Measurements from ENCODE around the gene PTPRN2. TPM values are rescaled to one million over a fixed set of nuclear protein-coding genes. Genes with fewer than 3 reads are reported as not detected.
A peak's percentile ranks its signal among the peaks of the same experiment; 100 is the strongest.

The PTPRN2 gene
- total RNA-seq, 2 experiments from 2014 or later: 0.70 TPM; not detected in 1

DNA sequence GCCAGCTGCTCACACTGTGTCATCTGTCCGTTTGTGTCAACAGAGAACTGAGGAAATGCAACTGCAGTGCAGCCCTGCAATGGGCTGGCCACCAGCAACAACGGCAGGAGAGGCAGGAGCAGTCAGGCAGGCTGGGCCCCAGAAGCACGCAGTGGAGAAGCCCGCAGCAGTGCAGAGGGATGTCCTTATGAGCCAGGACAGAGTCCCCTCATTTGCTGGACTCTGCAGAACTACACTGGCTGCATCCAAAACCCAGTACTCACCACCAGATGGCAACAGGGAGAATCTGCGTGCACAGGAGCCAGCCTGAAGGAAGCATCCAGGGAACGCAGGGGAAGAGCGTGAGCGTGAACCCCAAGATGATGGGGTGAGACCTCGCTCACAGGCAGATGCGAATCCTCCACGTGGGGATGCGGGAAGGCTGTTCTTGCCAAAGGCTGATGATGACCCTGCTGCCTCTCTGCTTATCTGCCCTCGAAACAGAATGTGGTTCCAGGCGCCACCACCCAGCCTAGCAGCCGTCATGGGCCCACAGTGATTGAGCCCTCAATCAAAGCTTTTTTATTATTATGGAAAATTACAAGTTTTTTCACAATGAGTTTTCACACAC lies 232.1 kb downstream of the PTPRN2 start:
- Histone ChIP-seq H2AFZ (ENCODE audit: low read length) (no peak overlapping the region), H3K36me3 (ENCODE audit: insufficient read depth, low read length) (no peaks in the 10 kb centered on the region), H3K79me2 (ENCODE audit: insufficient read depth, low read depth, low read length) (no peaks in the 10 kb centered on the region), H4K20me1 (ENCODE audit: insufficient read depth, low read length) (no peaks in the 10 kb centered on the region), H3K4me2 (ENCODE audit: low read length) (no peak overlapping the region), H3K27ac (ENCODE audit: low read depth, low read length, poor library complexity, severe bottlenecking) (no peak overlapping the region), H3K4me3 (ENCODE audit: low read depth, low read length, poor library complexity, severe bottlenecking) (no peak overlapping the region), H3K4me1 (ENCODE audit: insufficient read depth, low read length, poor library complexity, severe bottlenecking) (no peaks in the 10 kb centered on the region), H3K9me3 (ENCODE audit: low read length) (no peaks in the 10 kb centered on the region), H3K9me2 (ENCODE audit: insufficient read depth, low read length) (no peaks in the 10 kb centered on the region)
- intact Hi-C loops (cut with micrococcal nuclease; ENCODE audit: unreplicated experiment): loop anchor here (2.0 kb wide), 1 partner anchor 923 kb away; no protein-coding TSS in a partner anchor
- TF ChIP-seq, protein P1, sequence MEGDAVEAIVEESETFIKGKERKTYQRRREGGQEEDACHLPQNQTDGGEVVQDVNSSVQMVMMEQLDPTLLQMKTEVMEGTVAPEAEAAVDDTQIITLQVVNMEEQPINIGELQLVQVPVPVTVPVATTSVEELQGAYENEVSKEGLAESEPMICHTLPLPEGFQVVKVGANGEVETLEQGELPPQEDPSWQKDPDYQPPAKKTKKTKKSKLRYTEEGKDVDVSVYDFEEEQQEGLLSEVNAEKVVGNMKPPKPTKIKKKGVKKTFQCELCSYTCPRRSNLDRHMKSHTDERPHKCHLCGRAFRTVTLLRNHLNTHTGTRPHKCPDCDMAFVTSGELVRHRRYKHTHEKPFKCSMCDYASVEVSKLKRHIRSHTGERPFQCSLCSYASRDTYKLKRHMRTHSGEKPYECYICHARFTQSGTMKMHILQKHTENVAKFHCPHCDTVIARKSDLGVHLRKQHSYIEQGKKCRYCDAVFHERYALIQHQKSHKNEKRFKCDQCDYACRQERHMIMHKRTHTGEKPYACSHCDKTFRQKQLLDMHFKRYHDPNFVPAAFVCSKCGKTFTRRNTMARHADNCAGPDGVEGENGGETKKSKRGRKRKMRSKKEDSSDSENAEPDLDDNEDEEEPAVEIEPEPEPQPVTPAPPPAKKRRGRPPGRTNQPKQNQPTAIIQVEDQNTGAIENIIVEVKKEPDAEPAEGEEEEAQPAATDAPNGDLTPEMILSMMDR (conservative IDR thresholded peaks at IDR 0.05; ENCODE audit: low read length): peak; percentile 44
- no peak for TF ChIP-seq EZH2phosphoT487 (IDR thresholded peaks at IDR 0.05; ENCODE audit: borderline replicate concordance, low read depth, low read length)
- ChIA-PET CTCF (ENCODE audit: unreplicated experiment) (interaction anchor here (0.6 kb wide), 1 partner anchor 126 kb away, joined by 3 read pairs; no protein-coding TSS in a partner anchor), POLR2A (interaction anchor here (0.6 kb wide), 1 partner anchor 931 kb away, joined by 6 read pairs; no protein-coding TSS in a partner anchor)
- no TSS peak for BruUV-seq (replicated peaks)
- DNase-seq (ENCODE audit: low spot score): no peak

DNA sequence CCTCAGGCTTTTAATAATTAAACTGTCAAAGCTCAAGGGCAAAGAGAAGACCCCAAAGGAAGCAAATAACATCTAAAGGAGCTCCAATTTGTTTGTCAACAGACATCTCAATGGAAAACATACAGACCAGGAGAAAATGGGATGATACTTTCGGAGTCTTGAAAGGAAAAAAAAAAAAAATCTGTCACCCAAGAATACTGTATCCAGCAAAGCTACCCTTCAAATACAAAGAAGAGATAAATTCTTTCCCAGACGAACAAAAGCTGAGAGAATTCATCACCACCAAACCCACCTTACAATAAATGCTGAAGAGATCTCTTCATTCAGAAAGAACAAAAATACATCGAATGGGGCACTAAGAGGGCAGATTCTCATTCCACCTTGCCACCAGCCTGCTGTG lies 232.8 kb downstream of the PTPRN2 start:
- no peak overlapping the region for H3K4me3 ChIP-seq (ENCODE audit: low read depth, low read length, poor library complexity, severe bottlenecking)
- no peaks in the 10 kb centered on the region for H3K79me2 ChIP-seq (ENCODE audit: insufficient read depth, low read depth, low read length)
- intact Hi-C loops (cut with micrococcal nuclease; ENCODE audit: unreplicated experiment): loop anchor here (2.0 kb wide), 1 partner anchor 922 kb away; no protein-coding TSS in a partner anchor
- TF ChIP-seq, protein P1 (conservative IDR thresholded peaks at IDR 0.05; ENCODE audit: low read length): no peak
- no peak for TF ChIP-seq EZH2phosphoT487 (IDR thresholded peaks at IDR 0.05; ENCODE audit: borderline replicate concordance, low read depth, low read length)
- BruUV-seq (replicated peaks): no TSS peak
- no peaks in the 10 kb centered on the region for H3K4me1 ChIP-seq (ENCODE audit: insufficient read depth, low read length, poor library complexity, severe bottlenecking)
- no peaks in the 10 kb centered on the region for H4K20me1 ChIP-seq (ENCODE audit: insufficient read depth, low read length)
- ChIA-PET CTCF (ENCODE audit: unreplicated experiment) (interaction anchor here (0.6 kb wide), 1 partner anchor 127 kb away, joined by 3 read pairs; no protein-coding TSS in a partner anchor), POLR2A (no interaction called here)
- DNase-seq (ENCODE audit: low spot score): no peak
- no peak overlapping the region for H3K27ac ChIP-seq (ENCODE audit: low read depth, low read length, poor library complexity, severe bottlenecking)
- no peaks in the 10 kb centered on the region for H3K9me3 ChIP-seq (ENCODE audit: low read length)
- no peaks in the 10 kb centered on the region for H3K36me3 ChIP-seq (ENCODE audit: insufficient read depth, low read length)
- no peak overlapping the region for H2AFZ ChIP-seq (ENCODE audit: low read length)
- H3K4me2 ChIP-seq (ENCODE audit: low read length): no peak overlapping the region
- H3K9me2 ChIP-seq (ENCODE audit: insufficient read depth, low read length): no peaks in the 10 kb centered on the region

All from OCI-LY7 (cell line).